AG09319 (cell line): ENCODE results near the gene IFNLR1.

ENCODE experiments used
- DNase-seq: peaks from one replicate; pipeline ENCODE4 v3.0.0-alpha.2; 2010; ENCODE audit warnings: low read depth; ENCODE audit errors: extremely low read depth
- CTCF ChIP-seq: IDR thresholded peaks from 2 replicates; pipeline ENCODE4 v1.5.1; 2011; ENCODE audit warnings: low read depth, mild to moderate bottlenecking, inconsistent platforms, low read length, moderate library complexity

The IFNLR1 gene

DNA sequence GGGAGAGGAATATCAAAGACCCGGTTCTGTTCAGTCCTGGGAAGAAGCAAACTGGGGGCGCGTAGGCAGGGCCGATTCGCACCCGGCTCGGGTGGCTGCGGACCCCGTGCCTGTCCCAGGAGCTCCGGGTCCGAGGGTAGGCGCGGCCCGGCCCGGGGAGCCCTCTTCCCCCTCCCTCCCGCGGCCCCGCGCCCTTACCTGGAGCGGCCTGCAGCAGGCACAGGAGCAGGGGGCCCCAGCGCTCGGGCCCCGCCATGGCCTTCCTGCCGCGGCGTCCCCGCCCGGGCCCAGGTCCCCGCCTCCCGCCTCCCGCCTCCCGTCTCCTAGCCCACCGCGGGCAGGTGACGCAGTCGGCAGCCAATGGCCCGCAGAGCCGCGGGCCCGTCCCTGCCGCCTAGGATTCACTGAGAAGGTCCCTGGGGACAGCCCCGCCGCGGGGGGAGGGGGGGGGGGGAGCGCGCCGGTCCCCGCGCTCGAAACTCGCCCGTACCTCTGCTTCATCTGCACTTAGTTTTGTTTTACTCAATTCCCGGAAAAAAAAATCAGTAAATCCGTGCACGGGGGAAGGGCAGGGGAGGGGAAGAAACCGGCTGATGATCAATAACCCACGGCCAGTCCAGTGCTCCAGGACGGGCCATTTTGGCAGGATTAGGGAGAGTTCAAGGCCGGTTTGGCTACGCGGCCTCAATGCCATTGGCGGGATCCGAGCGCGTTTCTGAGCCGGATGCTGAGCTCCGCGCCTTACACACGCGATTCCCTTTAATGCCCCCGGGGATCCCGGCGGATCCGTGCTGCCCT is at the start of gene IFNLR1:
Gene IFNLR1 (minus strand): TSS at position 297 of the 798 bp plus-strand sequence. CDS start 41 bp downstream, at position 256.
- DNase-seq = no peak
- no peak for TF ChIP-seq CTCF

DNA sequence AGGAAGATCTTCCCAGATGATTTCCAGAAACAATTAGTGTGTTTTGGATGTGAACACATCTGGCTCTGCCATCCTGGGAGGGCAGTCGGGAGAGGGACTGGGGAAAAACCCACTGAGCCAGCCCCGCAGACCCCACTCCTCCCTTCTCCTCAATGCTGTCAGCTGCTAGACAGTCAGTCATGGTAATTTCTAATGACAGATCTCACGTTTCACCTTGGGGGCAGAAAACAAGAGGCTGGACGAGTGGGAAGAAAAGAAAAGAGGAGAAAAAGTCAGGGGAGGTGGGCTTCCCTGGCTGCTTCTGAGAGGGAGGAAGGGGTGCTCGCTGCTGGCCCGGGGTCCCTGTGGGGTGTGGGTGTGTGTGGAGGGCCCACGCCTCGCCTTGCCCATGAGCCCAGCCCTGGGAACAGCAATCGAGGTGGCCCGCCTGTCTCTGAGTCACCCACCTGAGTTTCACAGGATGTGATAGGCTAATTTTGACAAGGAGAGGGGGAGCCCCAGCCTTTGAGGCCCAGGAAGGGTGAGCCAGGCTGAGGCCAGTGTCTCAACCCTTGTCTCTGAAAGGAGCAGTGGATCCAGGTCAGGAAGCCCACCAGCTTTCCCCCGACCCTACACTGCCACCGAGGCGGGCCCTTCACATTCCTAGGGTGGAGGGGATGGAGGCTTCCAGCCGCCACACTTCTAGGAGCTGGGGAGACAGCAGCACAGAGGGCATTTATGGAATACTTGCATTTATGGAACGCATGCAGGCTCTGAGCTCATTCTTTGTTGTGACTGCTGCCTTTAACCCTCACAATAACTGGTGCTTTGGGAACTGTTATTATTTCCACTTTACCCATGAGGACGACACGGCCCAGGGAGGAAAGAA is 49.1 kb upstream of the IFNLR1 start:
- DNase-seq = no peak
- no peak for TF ChIP-seq CTCF

DNA sequence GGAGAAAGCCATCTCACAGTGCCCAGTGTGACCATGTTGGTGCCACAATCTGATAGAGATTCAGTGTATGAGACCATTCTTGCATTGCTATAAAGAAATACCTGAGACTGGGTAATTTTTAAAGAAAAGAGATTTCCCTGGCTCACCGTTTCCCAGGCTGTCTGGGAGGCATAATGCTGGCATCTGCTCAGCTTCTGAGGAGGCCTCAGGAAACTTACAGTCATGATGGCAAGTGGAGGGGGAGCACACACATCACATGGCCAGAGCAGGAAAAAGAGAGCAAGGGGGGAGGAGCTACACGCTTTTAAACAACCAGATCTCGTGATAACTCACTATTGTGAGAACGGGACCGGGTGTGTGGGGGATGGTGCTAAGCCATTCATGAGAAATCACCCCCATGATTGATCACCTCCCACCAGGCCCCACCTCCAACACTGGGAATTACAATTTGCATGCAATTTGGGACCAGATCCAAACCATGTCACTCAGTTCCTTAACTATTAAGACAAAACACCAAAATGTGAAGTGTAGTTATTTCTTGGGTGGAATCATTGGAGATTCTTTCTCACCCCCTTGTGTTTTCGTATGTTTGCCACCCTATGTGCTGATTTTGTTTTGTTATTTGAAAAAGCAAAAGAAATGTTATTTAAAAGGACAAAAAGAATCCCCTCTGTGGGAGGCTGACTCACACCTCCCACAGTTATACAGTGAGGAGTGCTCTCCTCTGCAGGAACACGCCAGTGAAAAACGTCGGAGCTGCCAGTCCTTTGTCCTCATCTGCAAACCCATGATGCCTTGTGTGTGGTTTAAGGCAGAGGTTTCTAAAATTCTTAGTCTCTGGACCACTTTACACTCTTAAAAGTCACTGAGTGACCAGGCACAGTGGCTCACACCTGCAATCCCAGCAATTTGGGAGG is 46.9 kb upstream of the IFNLR1 start:
- no peak for DNase-seq
- no peak for TF ChIP-seq CTCF

DNA sequence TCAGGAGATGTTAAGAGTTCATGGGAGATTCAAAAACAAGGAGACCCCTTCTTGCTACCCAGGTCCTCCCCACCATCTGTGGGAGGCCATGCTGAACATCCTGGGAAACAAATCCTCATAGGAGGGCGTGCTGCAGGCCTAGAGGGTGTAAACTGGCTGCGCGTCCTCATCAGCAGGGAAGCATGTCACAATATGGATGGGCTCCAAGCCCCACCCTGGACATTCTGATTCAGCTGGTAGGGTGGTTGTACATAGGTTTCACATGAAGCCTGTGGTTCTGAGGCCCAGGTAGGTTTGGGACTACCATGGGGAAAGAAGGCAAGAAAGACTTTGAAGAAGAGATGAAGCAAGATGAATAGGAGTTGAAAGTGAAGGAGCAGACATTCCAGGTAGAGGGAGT is 44.6 kb upstream of the IFNLR1 start:
- DNase-seq = no peak
- TF ChIP-seq CTCF = no peak

DNA sequence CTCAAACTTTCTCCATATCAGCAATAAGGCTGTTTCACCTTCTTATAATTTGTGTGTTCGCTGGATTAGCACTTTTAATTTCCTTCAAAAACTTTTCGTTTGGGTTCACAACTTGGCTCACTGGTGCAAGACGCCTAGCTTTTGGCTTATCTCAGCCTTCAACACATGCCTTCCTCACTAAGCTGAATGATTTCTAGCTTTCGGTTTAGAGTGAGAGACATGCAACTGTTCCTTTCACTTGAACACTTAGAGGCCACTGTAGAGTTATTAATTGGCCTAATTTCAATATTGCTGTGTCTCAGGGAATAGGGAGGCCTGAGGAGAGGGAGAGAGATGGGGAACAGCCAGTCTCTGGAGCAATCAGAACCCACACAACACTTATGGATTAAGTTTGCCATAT is 41.2 kb upstream of the IFNLR1 start:
- TF ChIP-seq CTCF = no peak
- no peak for DNase-seq

- DNase-seq = no peak
- TF ChIP-seq CTCF = no peak
Measured at GRCh38 chr1:24226749-24227148, 39.7 kb upstream of the IFNLR1 start.
